Central memory CD4-positive, alpha-beta T cell (primary cell): Measurements from ENCODE around the gene TADA3.

Experiments
- DNase-seq: peaks from one replicate; pipeline ENCODE4 v3.0.0; 2022

The TADA3 gene

GRCh38 chr3:9760779-9761505 lies 31.3 kb downstream of the TADA3 start:
- DNase-seq, result no peak

GRCh38 chr3:9757427-9757826 lies 34.8 kb downstream of the TADA3 start:
- no peak for DNase-seq

GRCh38 chr3:9754678-9755077 lies 37.6 kb downstream of the TADA3 start:
- no peak for DNase-seq

GRCh38 chr3:9750556-9751411 lies 41.5 kb downstream of the TADA3 start:
- DNase-seq, result no peak

GRCh38 chr3:9749645-9750555 lies 42.4 kb downstream of the TADA3 start, which contains the start of gene OGG1:
TSS of gene OGG1 (plus strand) at chr3:9749952. CDS start at chr3:9750287, 335 bp downstream.
- peak; percentile 96 for DNase-seq

- DNase-seq, result peak; percentile 10
Measured at GRCh38 chr3:9749296-9749644, 43.0 kb downstream of the TADA3 start.

GRCh38 chr3:9748031-9748430 lies 44.2 kb downstream of the TADA3 start:
- no peak for DNase-seq

GRCh38 chr3:9747267-9747666 lies 45.0 kb downstream of the TADA3 start:
- no peak for DNase-seq

GRCh38 chr3:9746330-9746729 lies 45.9 kb downstream of the TADA3 start:
- DNase-seq, result no peak

- DNase-seq, result no peak
Measured at GRCh38 chr3:9745521-9745920, 46.8 kb downstream of the TADA3 start.

GRCh38 chr3:9744162-9744561 lies 48.1 kb downstream of the TADA3 start:
- no peak for DNase-seq

- DNase-seq, result no peak
Measured at GRCh38 chr3:9743548-9743947, 48.7 kb downstream of the TADA3 start.

- no peak for DNase-seq
Measured at GRCh38 chr3:9742560-9742959, 49.7 kb downstream of the TADA3 start.

GRCh38 chr3:9739181-9739580 lies 53.1 kb downstream of the TADA3 start:
- no peak for DNase-seq

GRCh38 chr3:9736831-9737230 lies 55.4 kb downstream of the TADA3 start:
- no peak for DNase-seq

GRCh38 chr3:9732740-9733115 lies 59.5 kb downstream of the TADA3 start:
- DNase-seq, result no peak

- peak; percentile 29 for DNase-seq
Measured at GRCh38 chr3:9732080-9732739, 60.1 kb downstream of the TADA3 start.

- peak; percentile 98 for DNase-seq
Measured at GRCh38 chr3:9731206-9732079, 60.8 kb downstream of the TADA3 start, which contains the start of gene BRPF1. TSS of gene BRPF1 (plus strand) at chr3:9731735. CDS start at chr3:9734141, 2,406 bp downstream.

- DNase-seq, result no peak
Measured at GRCh38 chr3:9730657-9731205, 61.5 kb downstream of the TADA3 start.
